Activated CD8-positive, alpha-beta memory T cell treated with anti-CD3 and anti-CD28 coated beads, Interleukin-2, amount 50 U/mL, for 24 hours (primary cell): ENCODE measurements around the gene NPR2.

Source experiments
- DNase-seq: peaks from one replicate; pipeline ENCODE4 v3.0.0-alpha.2; 2020; ENCODE audit errors: extremely low read depth

NPR2 gene

GRCh38 chr9:35832814-35833213 lies 41.4 kb downstream of the NPR2 start:
- no peak for DNase-seq

GRCh38 chr9:35834260-35835215 lies 43.1 kb downstream of the NPR2 start:
- no peak for DNase-seq

GRCh38 chr9:35835216-35835632 lies 43.8 kb downstream of the NPR2 start:
- no peak for DNase-seq

- DNase-seq: no peak
Measured at GRCh38 chr9:35835766-35836165, 44.4 kb downstream of the NPR2 start.

GRCh38 chr9:35836595-35836994 lies 45.2 kb downstream of the NPR2 start:
- DNase-seq: no peak

- no peak for DNase-seq
Measured at GRCh38 chr9:35839926-35840325, 48.5 kb downstream of the NPR2 start.

- no peak for DNase-seq
Measured at GRCh38 chr9:35840881-35841644, 49.7 kb downstream of the NPR2 start.

GRCh38 chr9:35841645-35841900 lies 50.2 kb downstream of the NPR2 start:
- DNase-seq: no peak

- no peak for DNase-seq
Measured at GRCh38 chr9:35842020-35842745, 50.8 kb downstream of the NPR2 start.

GRCh38 chr9:35842795-35843194 lies 51.4 kb downstream of the NPR2 start:
- DNase-seq: no peak

GRCh38 chr9:35844628-35845270 lies 53.4 kb downstream of the NPR2 start:
- DNase-seq: no peak

GRCh38 chr9:35845824-35846771 lies 54.7 kb downstream of the NPR2 start:
- no peak for DNase-seq

- no peak for DNase-seq
Measured at GRCh38 chr9:35847792-35848572, 56.6 kb downstream of the NPR2 start.

- no peak for DNase-seq
Measured at GRCh38 chr9:35852267-35852815, 61.0 kb downstream of the NPR2 start.

- no peak for DNase-seq
Measured at GRCh38 chr9:35852876-35853865, 61.8 kb downstream of the NPR2 start.

GRCh38 chr9:35854091-35854762 lies 62.8 kb downstream of the NPR2 start:
- no peak for DNase-seq

GRCh38 chr9:35856206-35856605 lies 64.8 kb downstream of the NPR2 start:
- no peak for DNase-seq

- no peak for DNase-seq
Measured at GRCh38 chr9:35856882-35857281, 65.5 kb downstream of the NPR2 start.
